ENCODE results near the gene ATXN1.

- TF ChIP-seq CTCF (IDR thresholded peaks at IDR 0.05) (no peak), POLR2A (IDR thresholded peaks at IDR 0.05) (no peak), POLR2AphosphoS5 (IDR thresholded peaks at IDR 0.05) (no peak), EP300 (IDR thresholded peaks at IDR 0.05; ENCODE audit: low read depth) (no peak)
Measured at GRCh38 chr6:16542070-16542469, 219.2 kb downstream of the ATXN1 start.

Measured in transverse colon (tissue), 4 donors.